ENCODE data around the gene PSMD4.

PSMD4 gene

GRCh38 chr1:151314137-151314875, 59.8 kb downstream of the PSMD4 start:
- TF ChIP-seq EZH2phosphoT487 (conservative IDR thresholded peaks at IDR 0.05; ENCODE audit: low read length): no peak
- TF ChIP-seq, protein P1, sequence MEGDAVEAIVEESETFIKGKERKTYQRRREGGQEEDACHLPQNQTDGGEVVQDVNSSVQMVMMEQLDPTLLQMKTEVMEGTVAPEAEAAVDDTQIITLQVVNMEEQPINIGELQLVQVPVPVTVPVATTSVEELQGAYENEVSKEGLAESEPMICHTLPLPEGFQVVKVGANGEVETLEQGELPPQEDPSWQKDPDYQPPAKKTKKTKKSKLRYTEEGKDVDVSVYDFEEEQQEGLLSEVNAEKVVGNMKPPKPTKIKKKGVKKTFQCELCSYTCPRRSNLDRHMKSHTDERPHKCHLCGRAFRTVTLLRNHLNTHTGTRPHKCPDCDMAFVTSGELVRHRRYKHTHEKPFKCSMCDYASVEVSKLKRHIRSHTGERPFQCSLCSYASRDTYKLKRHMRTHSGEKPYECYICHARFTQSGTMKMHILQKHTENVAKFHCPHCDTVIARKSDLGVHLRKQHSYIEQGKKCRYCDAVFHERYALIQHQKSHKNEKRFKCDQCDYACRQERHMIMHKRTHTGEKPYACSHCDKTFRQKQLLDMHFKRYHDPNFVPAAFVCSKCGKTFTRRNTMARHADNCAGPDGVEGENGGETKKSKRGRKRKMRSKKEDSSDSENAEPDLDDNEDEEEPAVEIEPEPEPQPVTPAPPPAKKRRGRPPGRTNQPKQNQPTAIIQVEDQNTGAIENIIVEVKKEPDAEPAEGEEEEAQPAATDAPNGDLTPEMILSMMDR (IDR thresholded peaks at IDR 0.05; ENCODE audit: insufficient read depth, low read length, poor library complexity, severe bottlenecking): no peak
- no peak overlapping the region for H2AFZ ChIP-seq (ENCODE audit: low read depth, low read length, severe bottlenecking)
- H3K4me2 ChIP-seq (ENCODE audit: low read depth, low read length, poor library complexity, severe bottlenecking): no peak overlapping the region
- H3K36me3 ChIP-seq (ENCODE audit: low read length): no peaks in the 10 kb centered on the region
- H3K9me2 ChIP-seq (replicated peaks; ENCODE audit: insufficient read depth, low read length): no peaks in the 10 kb centered on the region
- H3F3A ChIP-seq (ENCODE audit: insufficient read depth): no peaks in the 10 kb centered on the region
- H3K79me2 ChIP-seq (ENCODE audit: insufficient read depth, low read length): no peaks in the 10 kb centered on the region
- no peaks in the 10 kb centered on the region for H3K27me3 ChIP-seq (ENCODE audit: low read length)
- H3K9ac ChIP-seq (ENCODE audit: low read length): no peak overlapping the region
- H4K20me1 ChIP-seq (ENCODE audit: low read depth, low read length): no peaks in the 10 kb centered on the region
- H3K27ac ChIP-seq (ENCODE audit: low read depth, low read length): no peak overlapping the region
- no peaks in the 10 kb centered on the region for H3K9me3 ChIP-seq (ENCODE audit: insufficient read depth, low read length)
- H3K4me3 ChIP-seq (ENCODE audit: insufficient read depth, low read length, poor library complexity, severe bottlenecking): no peak overlapping the region

DNA sequence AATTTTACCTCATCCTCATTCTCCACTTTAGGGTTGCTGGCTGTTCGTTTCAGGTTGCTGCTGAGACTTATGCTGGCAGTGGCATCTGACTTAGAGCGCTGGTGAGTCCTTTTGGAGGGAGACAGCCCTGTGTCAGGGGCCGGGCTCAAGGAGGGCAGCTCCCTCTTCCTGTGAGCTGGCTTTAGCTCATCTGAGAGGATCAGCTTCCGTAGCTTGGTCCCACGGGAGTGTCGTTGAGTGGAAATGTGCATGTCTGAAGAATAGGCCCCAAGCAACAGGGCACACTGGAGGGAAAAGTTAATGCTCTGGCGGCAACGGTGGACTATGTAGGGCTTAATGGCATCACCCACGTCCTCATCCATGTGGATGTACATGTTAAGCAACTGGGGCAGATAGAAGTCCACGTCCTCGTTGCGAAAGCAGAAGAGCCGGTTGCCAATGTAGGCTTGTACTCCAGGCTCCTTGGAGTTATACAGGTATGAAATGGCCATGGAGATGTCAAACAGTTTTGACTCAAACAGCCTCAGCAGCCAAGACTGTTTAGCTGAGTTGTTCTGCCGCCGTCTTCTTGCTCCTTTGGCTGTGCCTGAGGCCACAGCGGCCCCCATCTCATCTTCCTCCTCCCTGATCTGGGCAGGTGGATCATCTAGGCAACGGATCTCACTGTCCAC, 61.2 kb downstream of the PSMD4 start:
- Histone ChIP-seq H3K9me3 (ENCODE audit: insufficient read depth, low read length) (no peaks in the 10 kb centered on the region), H3K27me3 (ENCODE audit: low read length) (no peaks in the 10 kb centered on the region), H3K9ac (ENCODE audit: low read length) (no peak overlapping the region), H3K27ac (ENCODE audit: low read depth, low read length) (no peak overlapping the region), H3K79me2 (ENCODE audit: insufficient read depth, low read length) (no peaks in the 10 kb centered on the region), H3K36me3 (ENCODE audit: low read length) (no peaks in the 10 kb centered on the region), H3F3A (ENCODE audit: insufficient read depth) (no peaks in the 10 kb centered on the region), H4K20me1 (ENCODE audit: low read depth, low read length) (no peaks in the 10 kb centered on the region), H2AFZ (ENCODE audit: low read depth, low read length, severe bottlenecking) (no peak overlapping the region), H3K9me2 (replicated peaks; ENCODE audit: insufficient read depth, low read length) (no peaks in the 10 kb centered on the region), H3K4me2 (ENCODE audit: low read depth, low read length, poor library complexity, severe bottlenecking) (no peak overlapping the region), H3K4me3 (ENCODE audit: insufficient read depth, low read length, poor library complexity, severe bottlenecking) (no peak overlapping the region)
- TF ChIP-seq, protein P1 (IDR thresholded peaks at IDR 0.05; ENCODE audit: insufficient read depth, low read length, poor library complexity, severe bottlenecking): no peak

Measured in SU-DHL-6 (cell line).